ENCODE data around the gene RRBP1. TPM values are rescaled to one million over a fixed set of nuclear protein-coding genes. Genes with fewer than 3 reads are reported as not detected.

Gene RRBP1
- total RNA-seq, 1 donor from 2014 or later, result 312 TPM

GRCh38 chr20:17601957-17602356 lies 80.1 kb downstream of the RRBP1 start:
- DNase-seq (ENCODE audit: extremely low spot score, unreplicated experiment), result no peak
- H3K4me3 Mint-ChIP-seq (ENCODE audit: unreplicated experiment), result no peak overlapping the region
- H3K27me3 Mint-ChIP-seq (ENCODE audit: unreplicated experiment), result no peaks in the 10 kb centered on the region
- no peak for TF ChIP-seq CTCF (IDR thresholded peaks at IDR 0.05)
- no peaks in the 10 kb centered on the region for H3K9me3 Mint-ChIP-seq (ENCODE audit: unreplicated experiment)
- peaks cover 34% of the 10 kb centered on the region for H3K36me3 Mint-ChIP-seq (ENCODE audit: unreplicated experiment)
- H3K4me1 Mint-ChIP-seq (ENCODE audit: unreplicated experiment), result peaks cover 71% of the 10 kb centered on the region
- peak overlapping the region; percentile 58 for H3K27ac Mint-ChIP-seq (ENCODE audit: unreplicated experiment)

GRCh38 chr20:17598013-17598550 lies 84.0 kb downstream of the RRBP1 start:
- DNase-seq (ENCODE audit: extremely low spot score, unreplicated experiment), result no peak
- Mint-ChIP-seq H3K4me3 (ENCODE audit: unreplicated experiment) (no peak overlapping the region), H3K9me3 (ENCODE audit: unreplicated experiment) (no peaks in the 10 kb centered on the region), H3K4me1 (ENCODE audit: unreplicated experiment) (peaks cover 74% of the 10 kb centered on the region), H3K27ac (ENCODE audit: unreplicated experiment) (peak overlapping the region; percentile 11), H3K27me3 (ENCODE audit: unreplicated experiment) (no peaks in the 10 kb centered on the region), H3K36me3 (ENCODE audit: unreplicated experiment) (peaks cover 32% of the 10 kb centered on the region)
- TF ChIP-seq CTCF (IDR thresholded peaks at IDR 0.05), result no peak

GRCh38 chr20:17595856-17596255 lies 86.2 kb downstream of the RRBP1 start:
- no peak for DNase-seq (ENCODE audit: extremely low spot score, unreplicated experiment)
- Mint-ChIP-seq H3K27me3 (ENCODE audit: unreplicated experiment) (no peaks in the 10 kb centered on the region), H3K36me3 (ENCODE audit: unreplicated experiment) (peaks cover 29% of the 10 kb centered on the region), H3K9me3 (ENCODE audit: unreplicated experiment) (no peaks in the 10 kb centered on the region), H3K4me3 (ENCODE audit: unreplicated experiment) (no peak overlapping the region), H3K4me1 (ENCODE audit: unreplicated experiment) (peaks cover 80% of the 10 kb centered on the region), H3K27ac (ENCODE audit: unreplicated experiment) (peak overlapping the region; percentile 72)
- TF ChIP-seq CTCF (IDR thresholded peaks at IDR 0.05), result no peak

GRCh38 chr20:17594443-17594842 lies 87.6 kb downstream of the RRBP1 start:
- peaks cover 25% of the 10 kb centered on the region for H3K36me3 Mint-ChIP-seq (ENCODE audit: unreplicated experiment)
- H3K4me1 Mint-ChIP-seq (ENCODE audit: unreplicated experiment), result peaks cover 88% of the 10 kb centered on the region
- H3K27me3 Mint-ChIP-seq (ENCODE audit: unreplicated experiment), result no peaks in the 10 kb centered on the region
- TF ChIP-seq CTCF (IDR thresholded peaks at IDR 0.05), result no peak
- no peaks in the 10 kb centered on the region for H3K9me3 Mint-ChIP-seq (ENCODE audit: unreplicated experiment)
- no peak for DNase-seq (ENCODE audit: extremely low spot score, unreplicated experiment)
- H3K4me3 Mint-ChIP-seq (ENCODE audit: unreplicated experiment), result no peak overlapping the region
- H3K27ac Mint-ChIP-seq (ENCODE audit: unreplicated experiment), result peak overlapping the region; percentile 5

GRCh38 chr20:17593902-17594301 lies 88.1 kb downstream of the RRBP1 start:
- Mint-ChIP-seq H3K27me3 (ENCODE audit: unreplicated experiment) (no peaks in the 10 kb centered on the region), H3K4me1 (ENCODE audit: unreplicated experiment) (peaks cover 89% of the 10 kb centered on the region), H3K9me3 (ENCODE audit: unreplicated experiment) (no peaks in the 10 kb centered on the region), H3K4me3 (ENCODE audit: unreplicated experiment) (no peak overlapping the region), H3K36me3 (ENCODE audit: unreplicated experiment) (peaks cover 25% of the 10 kb centered on the region), H3K27ac (ENCODE audit: unreplicated experiment) (peak overlapping the region; percentile 60)
- no peak for TF ChIP-seq CTCF (IDR thresholded peaks at IDR 0.05)
- no peak for DNase-seq (ENCODE audit: extremely low spot score, unreplicated experiment)
